Mesenchymal stem cell (in vitro differentiated cells and primary cell): ENCODE measurements around the gene FAM200B.

Experiments
- DNase-seq: peaks from one replicate; pipeline ENCODE4 v3.0.0-alpha.2; 2013
- H2AFZ ChIP-seq: one replicate; pipeline ENCODE4 v1.6.1; 2013; ENCODE audit warnings: low read depth, mild to moderate bottlenecking, control low read depth, inconsistent platforms, low read length, moderate library complexity
- H2AK5ac ChIP-seq: 2 replicates; pipeline ENCODE4 v1.6.1; 2013; ENCODE audit warnings: low read length, moderate library complexity, mild to moderate bottlenecking, inconsistent platforms; ENCODE audit not compliant: severe bottlenecking
- H2BK120ac ChIP-seq: one replicate; pipeline ENCODE4 v1.6.1; 2013; ENCODE audit warnings: low read depth, mild to moderate bottlenecking, inconsistent platforms, low read length, moderate library complexity
- H2BK12ac ChIP-seq, 2 experiments: one replicate each; pipeline ENCODE4 v1.6.1; 2013; ENCODE audit warnings: inconsistent platforms in 2 of 2, low read length in 2 of 2, mild to moderate bottlenecking in 2 of 2, moderate library complexity in 2 of 2, control low read depth in 1 of 2
- H2BK15ac ChIP-seq: one replicate; pipeline ENCODE4 v1.6.1; 2013; ENCODE audit warnings: mild to moderate bottlenecking, low read depth, inconsistent platforms; ENCODE audit not compliant: poor library complexity, severe bottlenecking
- H2BK5ac ChIP-seq: 2 replicates; pipeline ENCODE4 v1.6.1; 2013; ENCODE audit warnings: low read depth, mild to moderate bottlenecking, low read length, control low read depth, inconsistent platforms; ENCODE audit not compliant: poor library complexity, severe bottlenecking
- H3K14ac ChIP-seq, 2 experiments: one replicate each; pipeline ENCODE4 v1.6.1; 2013; ENCODE audit warnings: inconsistent platforms in 2 of 2, low read length in 2 of 2, control low read depth in 1 of 2, mild to moderate bottlenecking in 1 of 2, moderate library complexity in 1 of 2
- H3K18ac ChIP-seq, 2 experiments: one replicate each; pipeline ENCODE4 v1.6.1; 2013; ENCODE audit warnings: inconsistent platforms in 2 of 2, low read length in 2 of 2, control low read depth in 1 of 2, low read depth in 1 of 2, mild to moderate bottlenecking in 1 of 2
- H3K23ac ChIP-seq, 2 experiments: one replicate each; pipeline ENCODE4 v1.6.1; 2013; ENCODE audit warnings: inconsistent platforms in 2 of 2, low read length in 2 of 2, mild to moderate bottlenecking in 2 of 2, moderate library complexity in 2 of 2, control low read depth in 1 of 2
- H3K27ac ChIP-seq: 2 replicates; pipeline ENCODE4 v1.5.1; 2013; ENCODE audit warnings: mild to moderate bottlenecking, moderate library complexity, low read length, control low read depth, inconsistent platforms; ENCODE audit not compliant: poor library complexity, severe bottlenecking
- H3K27me3 ChIP-seq, 2 experiments: 2 replicates each; pipeline versions ENCODE4 v1.6.1 to v1.7.0; 2013; ENCODE audit warnings: low read length in 2 of 2, mild to moderate bottlenecking in 2 of 2, moderate library complexity in 2 of 2, control low read depth in 1 of 2, inconsistent platforms in 1 of 2; ENCODE audit not compliant: control insufficient read depth in 1 of 2, insufficient read depth in 1 of 2
- H3K36me3 ChIP-seq, 2 experiments: 2 replicates each; pipeline versions ENCODE4 v1.6.1 to v1.7.0; 2013; ENCODE audit warnings: low read length in 2 of 2, control low read depth in 1 of 2, inconsistent platforms in 1 of 2, low read depth in 1 of 2, mild to moderate bottlenecking in 1 of 2; ENCODE audit not compliant: insufficient read depth in 2 of 2, control insufficient read depth in 1 of 2
- H3K4ac ChIP-seq, 2 experiments: one replicate each; pipeline ENCODE4 v1.6.1; 2013; ENCODE audit warnings: inconsistent platforms in 2 of 2, low read length in 2 of 2, mild to moderate bottlenecking in 2 of 2, moderate library complexity in 2 of 2, control low read depth in 1 of 2, low read depth in 1 of 2
- H3K4me1 ChIP-seq: 2 replicates; pipeline ENCODE4 v1.6.1; 2013; ENCODE audit warnings: low read depth, low read length, control low read depth; ENCODE audit not compliant: control insufficient read depth, insufficient read depth
- H3K4me2 ChIP-seq: 2 replicates; pipeline ENCODE4 v1.6.1; 2013; ENCODE audit warnings: low read length, mild to moderate bottlenecking, inconsistent platforms; ENCODE audit not compliant: poor library complexity, severe bottlenecking
- H3K4me3 ChIP-seq, 2 experiments: 2 replicates each; pipeline versions ENCODE4 v1.5.1 to v1.7.0; 2013; ENCODE audit warnings: low read length in 2 of 2, mild to moderate bottlenecking in 2 of 2, control low read depth in 1 of 2, low read depth in 1 of 2; ENCODE audit not compliant: insufficient read depth in 1 of 2
- H3K79me1 ChIP-seq: replicated peaks from 2 replicates; pipeline ENCODE4 v1.6.1; 2013; ENCODE audit warnings: mild to moderate bottlenecking, control low read depth, low read length, inconsistent platforms; ENCODE audit not compliant: poor library complexity, severe bottlenecking
- H3K9ac ChIP-seq: 2 replicates; pipeline ENCODE4 v1.7.0; 2013; ENCODE audit warnings: mild to moderate bottlenecking, low read length, moderate library complexity
- H3K9me3 ChIP-seq: 2 replicates; pipeline ENCODE4 v1.7.0; 2013; ENCODE audit warnings: mild to moderate bottlenecking, low read length; ENCODE audit not compliant: control insufficient read depth
- H4K8ac ChIP-seq: one replicate; pipeline ENCODE4 v1.6.1; 2013; ENCODE audit warnings: inconsistent platforms, mild to moderate bottlenecking, low read length, moderate library complexity
- H4K91ac ChIP-seq: one replicate; pipeline ENCODE4 v1.6.1; 2013; ENCODE audit warnings: mild to moderate bottlenecking, low read length, inconsistent platforms
- WGBS: methylation state at CpG from one replicate; pipeline ENCODE4 v1.1.7; 2013; ENCODE audit warnings: mixed read lengths; 5-methylcytosine and 5-hydroxymethylcytosine counted together

The FAM200B gene

DNA sequence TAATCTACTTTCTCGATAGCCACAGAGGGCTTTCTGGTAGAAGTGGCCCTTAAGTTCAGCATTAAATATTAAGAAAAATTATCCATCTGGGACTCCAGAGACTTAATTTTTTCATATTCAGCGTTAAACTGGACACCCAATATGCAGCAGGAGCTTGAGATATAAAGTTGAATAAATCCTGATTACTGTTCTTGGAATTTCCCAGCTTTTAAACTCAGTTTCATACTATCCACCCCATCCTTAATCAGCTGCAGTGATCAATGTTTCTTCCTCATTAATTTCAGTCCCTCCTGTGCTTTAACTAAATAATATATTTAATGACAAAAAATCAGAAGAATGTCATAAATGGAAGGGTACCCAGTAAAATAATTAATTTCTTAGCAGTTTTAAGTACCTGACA is 22.8 kb upstream of the FAM200B start:
- Histone ChIP-seq H3K18ac (no peak overlapping the region), H3K14ac (no peak overlapping the region), H4K8ac (no peak overlapping the region), H3K23ac (no peak overlapping the region), H2BK15ac (no peak overlapping the region), H3K4me1 (peaks cover 5% of the 10 kb centered on the region), H2BK12ac (no peak overlapping the region), H2BK5ac (no peak overlapping the region), H2AK5ac (no peak overlapping the region), H3K27ac (no peak overlapping the region), H3K4me2 (no peak overlapping the region), H2BK120ac (no peak overlapping the region), H3K9ac (no peak overlapping the region), H2AFZ (no peak overlapping the region), H4K91ac (no peak overlapping the region), H3K4ac (no peak overlapping the region), H3K27me3 (no peaks in the 10 kb centered on the region), H3K79me1 (peaks cover 10% of the 10 kb centered on the region), H3K36me3 (no peaks in the 10 kb centered on the region), H3K9me3 (no peaks in the 10 kb centered on the region), H3K4me3 (no peak overlapping the region)
- WGBS = 86% methylated on average over 1 of the region's 2 CpGs
- DNase-seq = no peak

DNA sequence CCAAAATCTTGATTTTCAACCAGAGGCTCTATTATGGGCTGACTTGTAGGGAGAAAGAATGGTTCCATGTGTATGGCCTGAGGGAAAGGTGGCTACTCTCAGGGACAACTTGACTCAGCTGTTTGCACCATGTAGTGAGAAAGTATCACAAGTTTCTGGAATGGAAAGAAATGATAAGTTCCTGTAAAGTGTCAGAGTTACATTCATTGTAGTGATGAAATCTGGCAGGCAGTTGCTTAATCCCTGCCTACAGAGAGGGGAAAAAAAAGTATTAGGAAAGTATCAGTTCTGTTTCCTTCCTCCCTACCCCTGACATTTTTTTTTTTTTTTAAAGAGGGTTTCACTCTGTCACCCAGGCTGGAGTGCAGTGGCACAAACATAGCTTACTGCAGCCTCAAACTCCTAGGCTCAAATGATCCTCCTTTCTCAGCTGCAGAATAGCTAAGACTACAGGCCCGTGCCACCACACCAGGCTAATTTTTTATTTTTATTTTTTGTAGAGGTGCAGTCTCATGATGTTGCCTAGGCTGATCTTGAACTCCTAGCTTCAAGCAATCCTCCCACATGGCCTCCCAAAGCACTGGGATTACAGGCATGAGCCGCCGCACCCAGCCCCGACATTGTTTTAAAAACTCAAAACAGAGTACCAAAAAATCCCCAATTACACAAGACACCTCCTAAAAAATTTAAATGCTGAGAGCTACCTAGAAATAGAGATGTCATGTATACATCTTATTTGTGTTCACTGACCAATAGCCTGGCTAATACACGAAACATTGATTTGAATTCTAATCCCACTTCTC is 21.7 kb upstream of the FAM200B start:
- Histone ChIP-seq H3K18ac (peak overlapping the region in 1 of 2 experiments; percentile 37), H3K27me3 (no peaks in the 10 kb centered on the region), H4K8ac (no peak overlapping the region), H3K36me3 (no peaks in the 10 kb centered on the region), H2AFZ (no peak overlapping the region), H3K4me3 (no peak overlapping the region), H3K9ac (peak overlapping the region; percentile 30), H2BK12ac (no peak overlapping the region), H3K4me2 (no peak overlapping the region), H2BK5ac (no peak overlapping the region), H2BK15ac (no peak overlapping the region), H3K79me1 (peaks cover 10% of the 10 kb centered on the region), H3K14ac (no peak overlapping the region), H3K27ac (no peak overlapping the region), H4K91ac (no peak overlapping the region), H3K9me3 (no peaks in the 10 kb centered on the region), H2AK5ac (no peak overlapping the region), H3K23ac (no peak overlapping the region), H2BK120ac (no peak overlapping the region), H3K4ac (peak overlapping the region in 1 of 2 experiments; percentile 56), H3K4me1 (peaks cover 5% of the 10 kb centered on the region)
- DNase-seq = peak; percentile 87
- WGBS = 100% methylated on average over 1 of the region's 5 CpGs

DNA sequence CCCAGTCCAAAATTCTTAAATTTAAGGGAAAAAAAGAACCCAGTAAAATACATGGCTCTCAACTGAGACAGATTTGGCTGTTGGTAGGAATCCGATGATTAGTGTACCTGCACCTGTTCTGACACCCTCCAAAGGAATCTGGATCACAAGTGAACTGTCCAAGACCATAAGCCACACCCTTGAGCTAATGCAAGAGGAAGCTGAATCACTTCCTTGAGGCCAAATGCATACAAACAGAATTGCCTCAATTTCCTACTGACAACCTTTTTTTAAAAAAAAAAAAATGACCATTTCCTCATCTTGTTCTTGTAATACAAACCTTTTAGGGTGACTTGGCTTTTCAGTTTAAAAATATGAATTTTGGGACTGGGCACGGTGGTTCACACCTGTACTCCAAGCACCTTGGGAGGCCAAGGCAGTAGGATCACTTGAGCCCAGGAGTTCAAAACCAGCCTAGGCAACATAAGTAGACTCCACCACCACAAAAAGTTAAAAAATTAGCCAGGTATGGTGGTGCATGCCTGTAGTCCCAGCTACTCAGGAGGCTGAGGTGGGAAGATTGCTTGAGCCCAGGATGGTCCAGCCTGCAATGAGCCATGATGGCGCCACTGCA is 15.8 kb upstream of the FAM200B start:
- Histone ChIP-seq H3K9ac (no peak overlapping the region), H3K23ac (no peak overlapping the region), H3K27ac (no peak overlapping the region), H3K27me3 (no peaks in the 10 kb centered on the region), H2BK5ac (no peak overlapping the region), H3K4me3 (no peak overlapping the region), H4K8ac (no peak overlapping the region), H3K4me1 (peaks cover 2% of the 10 kb centered on the region), H3K4me2 (no peak overlapping the region), H3K36me3 (peaks cover 0 to 12% of the 10 kb centered on the region in 2 experiments), H2BK15ac (no peak overlapping the region), H4K91ac (no peak overlapping the region), H3K18ac (no peak overlapping the region), H2BK12ac (no peak overlapping the region), H3K9me3 (no peaks in the 10 kb centered on the region), H2AFZ (no peak overlapping the region), H3K4ac (no peak overlapping the region), H2BK120ac (no peak overlapping the region), H3K14ac (no peak overlapping the region), H3K79me1 (peaks cover 14% of the 10 kb centered on the region), H2AK5ac (peak overlapping the region; percentile 21)
- WGBS = 69% methylated on average over 3 of the region's 3 CpGs
- DNase-seq = no peak

GRCh38 chr4:15667006-15667405 is 14.6 kb upstream of the FAM200B start:
- Histone ChIP-seq H3K36me3 (peaks cover 0 to 12% of the 10 kb centered on the region in 2 experiments), H3K27ac (no peak overlapping the region), H2AK5ac (no peak overlapping the region), H3K18ac (no peak overlapping the region), H3K14ac (no peak overlapping the region), H3K4me1 (peaks cover 2% of the 10 kb centered on the region), H3K4me3 (no peak overlapping the region), H3K79me1 (peaks cover 12% of the 10 kb centered on the region), H2BK120ac (no peak overlapping the region), H3K4me2 (no peak overlapping the region), H3K27me3 (no peaks in the 10 kb centered on the region), H3K23ac (no peak overlapping the region), H4K8ac (no peak overlapping the region), H3K4ac (no peak overlapping the region), H2AFZ (no peak overlapping the region), H3K9me3 (no peaks in the 10 kb centered on the region), H4K91ac (no peak overlapping the region), H2BK15ac (no peak overlapping the region), H3K9ac (no peak overlapping the region), H2BK5ac (no peak overlapping the region), H2BK12ac (no peak overlapping the region)
- WGBS = 97% methylated on average over 3 of the region's 4 CpGs
- DNase-seq = no peak
